Measurements from ENCODE around the gene SNX19.

The SNX19 gene

DNA sequence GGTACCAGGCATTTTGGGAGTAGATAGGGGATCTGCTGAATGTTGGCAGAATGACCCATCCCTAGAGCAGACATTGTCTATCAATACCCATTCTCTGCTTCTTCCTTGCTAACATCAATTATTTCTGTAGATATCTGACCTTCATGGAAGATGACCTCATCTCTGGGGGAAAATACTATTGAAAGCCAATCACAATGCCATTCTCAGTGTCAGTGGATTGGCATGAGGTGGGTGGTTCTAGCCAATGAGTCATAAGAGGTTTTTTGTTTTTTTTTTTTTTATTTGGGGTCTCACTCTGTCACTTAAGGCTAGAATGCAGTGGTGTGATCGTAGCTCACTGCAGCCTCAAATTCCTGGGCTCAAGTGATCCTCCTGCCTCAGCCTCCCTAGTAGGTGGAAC, 42.5 kb downstream of the SNX19 start:
- in situ Hi-C loops (cut with MboI; ENCODE audit: low sequenced_read_pairs) = loop anchor here (25.0 kb wide), 1 partner anchor 436 kb away; the partner anchor contains the start of genes ADAMTS15 and ADAMTS8

DNA sequence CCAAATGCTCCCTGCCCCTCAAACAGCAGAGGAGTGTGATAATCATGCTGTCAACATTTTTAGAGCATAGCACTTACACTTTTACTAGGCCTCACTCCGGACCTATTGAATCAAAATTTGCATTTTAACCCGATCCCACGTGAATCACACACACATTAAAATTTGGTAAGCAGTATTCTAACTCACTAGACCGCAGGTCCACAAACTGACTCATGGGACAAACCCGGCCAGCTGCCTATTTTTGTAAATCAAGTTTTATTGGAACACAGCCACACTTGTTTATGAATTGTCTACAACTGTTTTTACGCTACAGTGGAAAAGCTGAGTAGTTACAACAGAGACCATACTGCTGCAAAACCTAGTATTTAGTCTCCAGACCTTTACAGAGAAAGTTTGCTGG, 43.3 kb downstream of the SNX19 start:
- in situ Hi-C loops (cut with MboI; ENCODE audit: low sequenced_read_pairs) = loop anchor here (25.0 kb wide), 1 partner anchor 436 kb away; the partner anchor contains the start of genes ADAMTS15 and ADAMTS8

DNA sequence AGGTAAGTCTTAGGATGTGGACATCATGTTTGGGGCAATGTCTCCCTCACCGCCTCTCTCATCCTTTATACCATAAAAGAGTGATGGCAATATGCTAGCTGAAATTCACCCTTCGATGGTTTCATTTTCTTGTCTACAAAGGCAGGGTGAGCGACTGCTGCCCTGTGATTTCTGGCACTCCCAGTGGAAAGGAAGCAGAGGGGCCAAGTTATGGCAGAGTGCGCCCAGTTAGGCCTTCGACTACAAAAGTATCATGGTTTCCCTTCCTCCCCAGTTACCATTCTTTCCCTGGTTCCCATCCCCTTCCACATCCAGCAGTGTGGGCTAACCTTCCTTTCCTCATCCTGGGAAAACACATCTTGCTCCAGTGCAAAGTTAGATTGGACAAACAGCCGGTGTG, 43.8 kb downstream of the SNX19 start:
- in situ Hi-C loops (cut with MboI; ENCODE audit: low sequenced_read_pairs) = loop anchor here (25.0 kb wide), 1 partner anchor 435 kb away; the partner anchor contains the start of genes ADAMTS15 and ADAMTS8

GRCh38 chr11:130872102-130872501, 44.2 kb downstream of the SNX19 start:
- in situ Hi-C loops (cut with MboI; ENCODE audit: low sequenced_read_pairs) = loop anchor here (25.0 kb wide), 1 partner anchor 435 kb away; the partner anchor contains the start of genes ADAMTS15 and ADAMTS8

GRCh38 chr11:130871616-130872015, 44.7 kb downstream of the SNX19 start:
- in situ Hi-C loops (cut with MboI; ENCODE audit: low sequenced_read_pairs) = loop anchor here (25.0 kb wide), 1 partner anchor 434 kb away; the partner anchor contains the start of genes ADAMTS15 and ADAMTS8

DNA sequence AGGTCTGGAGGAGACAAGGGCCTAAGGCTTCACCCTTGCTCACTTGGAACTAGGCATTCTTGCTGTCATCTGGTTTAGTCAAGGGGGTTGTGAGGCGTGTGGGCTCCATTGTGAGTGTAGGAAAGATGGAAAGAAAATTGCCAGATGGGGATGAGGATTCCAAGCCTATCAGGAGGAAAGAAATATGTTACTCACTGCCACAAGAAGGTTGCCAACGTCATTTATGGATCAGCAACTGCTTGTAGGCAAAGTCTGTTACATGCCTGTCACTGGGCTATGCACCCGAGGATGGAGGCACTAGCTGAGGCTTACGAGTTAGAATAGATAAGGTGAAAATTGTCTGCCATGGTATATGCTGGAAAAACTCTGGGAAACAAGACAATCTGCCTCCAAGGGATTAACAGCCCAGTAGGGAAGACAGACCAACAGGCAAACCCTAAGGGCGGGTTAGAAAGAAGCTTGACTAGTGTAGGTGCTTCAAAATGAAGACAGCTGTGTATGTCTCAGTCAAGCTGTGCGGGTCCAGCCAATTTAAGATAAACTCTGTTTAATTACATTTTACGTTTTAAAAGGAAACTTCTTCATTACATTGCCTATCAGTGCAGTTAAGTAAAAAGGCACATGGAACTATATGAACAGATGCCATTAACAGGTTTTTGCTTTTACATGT, 47.4 kb downstream of the SNX19 start:
- in situ Hi-C loops (cut with MboI; ENCODE audit: low sequenced_read_pairs) = loop anchor here (25.0 kb wide), 1 partner anchor 432 kb away; the partner anchor contains the start of genes ADAMTS15 and ADAMTS8

DNA sequence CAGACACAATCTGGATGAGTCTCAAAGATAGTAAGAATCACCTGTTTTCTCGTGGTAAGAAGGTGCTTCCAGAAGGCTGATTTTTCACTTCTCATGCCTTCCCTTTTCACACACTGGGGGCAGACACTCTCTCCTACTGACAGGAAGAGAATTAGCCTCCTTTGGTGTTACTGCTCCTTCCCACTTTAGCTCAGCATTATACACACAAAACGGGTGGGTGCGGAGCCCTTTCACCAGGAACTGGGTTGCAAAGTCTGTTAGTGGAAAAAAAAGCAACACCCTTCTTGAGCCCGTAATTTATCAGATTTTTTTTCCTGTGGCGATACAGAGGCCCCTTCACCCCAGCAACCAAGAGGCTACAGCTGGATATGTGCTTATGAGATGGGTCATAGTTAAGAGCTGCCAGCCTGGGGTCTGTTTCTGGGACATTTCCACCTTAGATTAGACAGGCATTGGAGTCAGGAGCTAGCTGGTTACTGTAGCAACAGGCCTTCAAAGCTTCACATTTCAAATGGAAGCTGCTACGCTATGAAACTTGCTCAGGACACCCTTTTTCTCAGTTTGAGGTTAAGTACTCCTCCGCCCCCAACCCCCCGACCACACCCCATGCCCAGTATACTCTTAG, 48.1 kb downstream of the SNX19 start:
- in situ Hi-C loops (cut with MboI; ENCODE audit: low sequenced_read_pairs) = loop anchor here (25.0 kb wide), 1 partner anchor 431 kb away; the partner anchor contains the start of genes ADAMTS15 and ADAMTS8

DNA sequence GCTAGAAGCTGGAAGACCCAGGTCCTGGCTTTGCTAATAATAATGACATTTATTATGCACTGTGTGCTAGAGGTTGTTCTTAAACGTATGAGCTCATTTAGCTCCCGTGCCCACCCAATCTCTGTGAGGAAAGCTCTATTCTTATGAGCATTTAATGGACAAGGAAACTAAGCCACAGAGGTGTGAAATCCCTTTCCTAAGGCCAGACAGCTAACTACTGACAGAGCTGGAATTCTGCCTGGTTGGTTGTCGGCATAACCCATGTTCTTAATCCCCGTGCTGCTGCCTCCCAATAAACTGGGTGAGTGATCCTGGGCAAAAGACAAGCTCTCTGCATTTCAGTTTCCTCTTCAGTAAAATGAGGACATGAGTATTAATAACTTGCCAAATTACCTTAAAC, 49.4 kb downstream of the SNX19 start:
- in situ Hi-C loops (cut with MboI; ENCODE audit: low sequenced_read_pairs) = loop anchor here (25.0 kb wide), 1 partner anchor 430 kb away; the partner anchor contains the start of genes ADAMTS15 and ADAMTS8

GRCh38 chr11:130865774-130866114, 50.5 kb downstream of the SNX19 start:
- in situ Hi-C loops (cut with MboI; ENCODE audit: low sequenced_read_pairs) = loop anchor here (25.0 kb wide), 1 partner anchor 428 kb away; the partner anchor contains the start of genes ADAMTS15 and ADAMTS8

- in situ Hi-C loops (cut with MboI; ENCODE audit: low sequenced_read_pairs) = loop anchor here (25.0 kb wide), 1 partner anchor 428 kb away; the partner anchor contains the start of genes ADAMTS15 and ADAMTS8
Measured at GRCh38 chr11:130865091-130865773, 51.0 kb downstream of the SNX19 start.

DNA sequence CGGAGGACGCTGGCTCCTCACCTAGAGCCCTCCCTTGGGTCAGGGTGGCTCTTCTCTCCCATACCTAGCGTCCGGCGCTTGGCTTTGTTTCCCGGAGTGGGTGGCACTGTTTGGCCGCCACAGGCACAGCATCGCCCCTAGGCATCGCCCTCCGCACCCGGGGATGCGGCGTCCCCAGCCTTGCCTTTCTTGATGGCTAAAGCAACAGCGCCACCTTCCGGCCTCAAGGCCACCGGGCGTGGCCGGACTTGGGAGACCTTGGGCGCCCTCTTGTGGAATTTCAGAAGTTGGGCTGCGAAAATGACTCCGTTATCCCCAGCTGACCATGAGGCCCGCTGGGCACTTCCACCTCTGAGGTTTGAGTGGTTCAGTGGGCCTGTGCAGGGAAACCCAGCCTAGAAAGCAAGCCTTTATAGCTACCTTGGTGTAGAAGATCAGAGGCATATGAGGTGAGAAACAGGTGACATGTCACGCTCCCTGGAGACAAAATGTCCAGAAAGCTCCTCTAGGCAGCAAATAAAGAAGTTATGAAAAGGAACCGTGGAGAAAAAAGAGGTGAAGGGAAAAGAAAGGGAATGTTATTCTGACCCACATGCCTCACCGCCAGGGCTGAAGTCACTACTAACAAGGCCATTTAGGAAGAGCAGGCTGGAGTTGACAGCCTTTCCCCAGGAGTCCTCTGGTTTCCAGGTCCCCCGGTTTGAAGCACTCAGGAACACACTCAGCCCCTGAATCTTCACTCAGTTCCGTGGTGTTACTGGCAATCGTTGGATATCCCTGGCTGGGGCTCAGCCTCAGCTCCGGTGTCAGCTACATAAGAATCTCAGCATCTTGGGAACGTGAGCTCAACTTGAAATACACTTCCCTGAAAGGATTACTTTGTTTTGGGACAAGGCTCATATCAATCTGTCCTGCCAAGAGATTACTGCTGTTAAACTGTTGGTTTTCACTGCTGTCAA, 54.1 kb downstream of the SNX19 start:
- in situ Hi-C loops (cut with MboI; ENCODE audit: low sequenced_read_pairs) = loop anchor here (25.0 kb wide), 1 partner anchor 425 kb away; the partner anchor contains the start of genes ADAMTS15 and ADAMTS8

DNA sequence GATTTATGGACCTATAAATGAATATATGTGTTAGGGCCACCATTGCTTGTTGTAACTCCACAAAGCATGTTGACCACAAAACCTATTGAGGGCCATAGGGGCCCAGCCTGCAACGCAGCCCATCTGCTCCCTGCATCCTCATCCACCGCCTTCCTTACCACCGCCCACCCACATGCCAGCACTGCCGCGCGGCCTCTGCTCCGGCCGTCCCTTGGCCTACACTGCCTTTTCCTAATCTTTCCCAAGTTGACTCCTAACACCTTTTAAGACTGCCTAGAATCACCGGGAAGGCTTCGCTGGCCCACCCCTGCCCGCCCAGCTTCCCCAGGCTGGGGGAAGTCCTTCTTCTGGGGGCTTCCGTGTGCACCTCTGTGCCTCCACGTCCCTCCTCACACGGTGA, 55.0 kb downstream of the SNX19 start:
- in situ Hi-C loops (cut with MboI; ENCODE audit: low sequenced_read_pairs) = loop anchor here (25.0 kb wide), 1 partner anchor 424 kb away; the partner anchor contains the start of genes ADAMTS15 and ADAMTS8

GRCh38 chr11:130859886-130860285, 56.4 kb downstream of the SNX19 start:
- in situ Hi-C loops (cut with MboI; ENCODE audit: low sequenced_read_pairs) = loop anchor here (25.0 kb wide), 1 partner anchor 423 kb away; the partner anchor contains the start of genes ADAMTS15 and ADAMTS8

- in situ Hi-C loops (cut with MboI; ENCODE audit: low sequenced_read_pairs) = loop anchor here (25.0 kb wide), 1 partner anchor 421 kb away; the partner anchor contains the start of genes ADAMTS15 and ADAMTS8
Measured at GRCh38 chr11:130858215-130858614, 58.1 kb downstream of the SNX19 start.

GRCh38 chr11:130855707-130856106, 60.6 kb downstream of the SNX19 start:
- in situ Hi-C loops (cut with MboI; ENCODE audit: low sequenced_read_pairs) = loop anchor here (25.0 kb wide), 1 partner anchor 418 kb away; the partner anchor contains the start of genes ADAMTS15 and ADAMTS8

DNA sequence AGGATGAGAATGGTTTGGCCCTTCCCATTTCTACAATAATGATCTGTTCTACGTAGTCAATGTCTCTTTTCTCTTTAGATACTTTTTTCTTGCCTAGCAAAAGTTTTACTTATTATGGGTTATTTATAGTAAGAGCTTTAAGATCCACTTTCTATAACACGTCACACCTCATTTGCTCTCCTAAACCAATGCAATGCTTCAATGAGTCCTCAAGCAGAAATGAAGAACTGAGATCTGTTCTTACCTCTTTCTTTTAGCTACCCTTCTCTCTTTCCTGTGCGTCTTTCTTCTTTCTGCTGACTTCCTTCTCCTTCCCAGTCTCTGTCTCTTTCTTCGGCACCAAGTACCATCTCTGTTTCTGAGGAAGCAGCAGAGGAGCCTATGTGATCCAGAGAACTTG, 61.8 kb downstream of the SNX19 start:
- in situ Hi-C loops (cut with MboI; ENCODE audit: low sequenced_read_pairs) = loop anchor here (25.0 kb wide), 1 partner anchor 417 kb away; the partner anchor contains the start of genes ADAMTS15 and ADAMTS8

DNA sequence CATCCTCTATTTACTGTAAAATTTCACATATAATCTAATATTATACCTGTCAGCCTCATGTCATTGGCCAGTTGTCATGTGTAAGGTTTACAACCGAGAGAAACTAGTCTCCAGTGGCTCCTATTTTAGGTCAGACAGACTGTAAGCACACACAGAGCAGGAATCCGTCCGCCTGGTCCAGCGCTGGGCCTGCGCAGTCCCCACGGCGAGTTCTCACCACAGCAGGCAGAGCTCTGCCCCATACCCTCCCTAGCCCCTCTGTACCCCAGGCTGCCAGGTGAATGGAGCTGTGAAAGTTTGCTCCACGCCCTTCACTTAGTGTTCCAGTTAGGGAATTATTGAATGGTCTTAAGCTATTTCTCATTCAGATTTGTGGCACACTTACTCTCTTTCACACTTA, 63.7 kb downstream of the SNX19 start:
- in situ Hi-C loops (cut with MboI; ENCODE audit: low sequenced_read_pairs) = loop anchor here (25.0 kb wide), 1 partner anchor 415 kb away; the partner anchor contains the start of genes ADAMTS15 and ADAMTS8

DNA sequence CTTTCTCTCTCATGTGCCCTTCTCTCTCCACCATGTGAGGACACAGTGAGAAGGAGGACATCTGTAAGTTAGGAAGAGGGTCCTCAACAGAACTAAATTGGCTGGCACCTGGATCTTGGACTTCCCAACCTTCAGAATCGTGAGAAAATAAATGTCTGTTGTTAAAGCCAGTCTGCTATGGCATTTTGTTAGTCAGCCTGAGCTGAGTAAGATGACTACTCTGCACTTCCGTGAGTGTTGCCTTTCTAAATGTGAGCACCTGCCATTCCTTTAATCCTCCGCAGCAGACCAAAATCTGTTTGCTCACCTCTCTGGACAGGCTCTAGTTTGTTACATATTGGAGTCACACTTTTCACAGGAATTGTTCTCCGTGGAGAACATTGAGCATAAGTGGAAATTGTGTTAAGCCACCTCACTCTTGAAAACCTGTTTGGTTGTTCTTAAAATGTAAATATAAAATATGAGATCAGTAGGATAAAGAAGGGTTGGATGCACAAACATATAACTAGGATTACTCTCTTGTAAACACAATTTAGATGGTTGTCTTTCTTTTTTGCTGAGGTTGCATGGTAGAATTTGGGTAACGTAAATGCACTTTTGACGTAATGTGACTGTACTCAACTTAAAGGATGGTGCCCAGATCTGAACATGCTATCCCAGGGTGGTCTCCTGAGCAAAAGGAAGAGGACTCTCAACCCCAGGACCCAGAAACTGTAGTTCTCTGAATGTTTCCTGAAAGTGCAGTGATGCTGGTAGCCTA, 65.9 kb downstream of the SNX19 start:
- in situ Hi-C loops (cut with MboI; ENCODE audit: low sequenced_read_pairs) = loop anchor here (25.0 kb wide), 1 partner anchor 413 kb away; the partner anchor contains the start of genes ADAMTS15 and ADAMTS8

DNA sequence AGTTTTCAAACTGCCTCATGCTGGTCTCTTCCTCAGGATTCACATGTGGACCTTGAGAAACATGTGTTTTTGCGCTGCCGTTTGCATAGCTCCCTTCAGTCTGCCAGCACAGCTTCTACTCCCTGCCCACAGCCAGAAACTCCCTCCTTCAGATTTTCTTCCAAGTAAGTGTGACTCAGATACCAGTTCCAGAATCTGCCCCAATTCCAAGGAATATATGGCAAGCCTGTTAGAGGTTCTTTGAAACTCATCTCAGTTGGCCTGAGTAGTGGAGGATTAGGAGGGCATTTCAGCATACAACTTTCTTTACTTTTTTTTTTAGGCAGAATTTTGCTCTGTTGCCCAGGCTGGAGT, 67.1 kb downstream of the SNX19 start:
- in situ Hi-C loops (cut with MboI; ENCODE audit: low sequenced_read_pairs) = no loop called here
